CD4-positive, alpha-beta memory T cell (primary cell): Measurements from ENCODE around the gene TMEM140. TPM values are rescaled to one million over a fixed set of nuclear protein-coding genes. Genes with fewer than 3 reads are reported as not detected.

Source experiments
- microRNA-seq: library from miRNA; unstranded; fragments of <30 nt; microRNA quantifications from one replicate; pipeline ENCODE4 v1.2.0, GENCODE V29; 2021; ENCODE audit warnings: borderline replicate concordance, borderline number of aligned reads, borderline microRNAs expressed, mixed read lengths
- polyA plus RNA-seq, 2 donors: library from polyadenylated mRNA; unstranded; fragments of 300-500 nt; fragmentation: Illumina TruSeq; gene quantifications; one replicate each; pipeline ENCODE4 v1.2.3, GENCODE V29; 2021
- total RNA-seq, 2 experiments: library from RNA; stranded (reverse); gene quantifications; one replicate each; pipeline ENCODE4 v1.2.3, GENCODE V29; 2021

Gene TMEM140
- total and polyA plus RNA-seq, 4 experiments from 2014 or later: 13.6 to 31.3 (median 29.6) TPM

Small RNA genes within 50 kb of the gene (microRNA-seq; reads per million reads assigned to microRNA genes)
- not detected for gene MIR6509

Other genes with a start within 250 kb of the TMEM140 start
- 1 to 10 TPM; 5.5 to 6.2 TPM for gene AGBL3, start 161.6 kb upstream of the TMEM140 start, total RNA-seq
- gene AGBL3, start 161.6 kb upstream of the TMEM140 start, polyA plus RNA-seq: under 1 TPM; 0.42 to 0.91 TPM
- gene CYREN, start 22.6 kb downstream of the TMEM140 start, total RNA-seq: 10 to 100 TPM; 45.3 to 46.5 TPM
- 10 to 100 TPM; 35.2 to 52.9 TPM for gene CYREN, start 22.6 kb downstream of the TMEM140 start, polyA plus RNA-seq
- gene WDR91, start 63.5 kb downstream of the TMEM140 start, total RNA-seq: 10 to 100 TPM; 29.1 to 29.4 TPM
- gene WDR91, start 63.5 kb downstream of the TMEM140 start, polyA plus RNA-seq: 1 to 10 TPM; 2.3 to 8.9 TPM
- not detected for gene STRA8, start 85.8 kb downstream of the TMEM140 start, total RNA-seq
- gene STRA8, start 85.8 kb downstream of the TMEM140 start, polyA plus RNA-seq: not detected